ENCODE results near the gene KCTD21. TPM values are rescaled to one million over a fixed set of nuclear protein-coding genes. Genes with fewer than 3 reads are reported as not detected.

KCTD21 gene
- total and polyA plus RNA-seq, 10 of the 15 experiments (the other 5 are each of a cell fraction or from before 2014, with no cell fraction given) = 0.63 to 5.4 (median 3.6) TPM

DNA sequence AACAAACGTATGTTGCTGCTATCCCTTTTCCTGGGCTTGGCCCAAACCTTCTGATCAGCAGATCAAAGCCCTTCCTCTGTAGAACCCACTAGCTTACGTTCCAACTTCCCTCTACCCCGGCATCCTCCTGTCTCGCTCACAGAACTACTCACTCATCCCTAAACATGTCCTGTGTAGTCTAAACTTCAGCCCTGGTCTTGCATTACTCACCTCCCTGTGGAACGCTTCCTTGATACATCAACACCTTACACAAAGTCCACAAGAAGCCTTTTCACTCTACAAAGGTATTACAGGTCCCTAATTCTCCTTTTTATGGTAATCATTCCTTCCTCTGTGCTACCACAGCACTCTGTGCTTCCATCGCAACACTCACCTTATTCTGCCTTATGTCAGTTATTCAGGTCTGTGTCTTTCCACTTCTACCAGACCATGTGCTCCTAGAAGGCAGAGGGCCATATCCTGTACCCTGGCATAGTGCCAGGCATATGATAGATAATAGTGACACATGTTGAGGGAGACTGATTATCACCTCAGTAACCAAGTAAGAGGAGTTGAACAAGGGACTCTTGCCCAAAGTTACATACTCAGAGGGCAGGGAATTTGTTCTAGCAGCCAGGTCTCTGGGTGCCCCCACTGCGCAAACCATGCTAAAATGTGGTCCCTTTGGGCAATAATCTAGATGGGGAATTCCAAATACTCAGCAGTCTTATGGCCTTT is 41.9 kb upstream of the KCTD21 start:
- no peak for TF ChIP-seq BMI1 (IDR thresholded peaks at IDR 0.05; ENCODE audit: borderline replicate concordance)
- TF ChIP-seq, protein P1, sequence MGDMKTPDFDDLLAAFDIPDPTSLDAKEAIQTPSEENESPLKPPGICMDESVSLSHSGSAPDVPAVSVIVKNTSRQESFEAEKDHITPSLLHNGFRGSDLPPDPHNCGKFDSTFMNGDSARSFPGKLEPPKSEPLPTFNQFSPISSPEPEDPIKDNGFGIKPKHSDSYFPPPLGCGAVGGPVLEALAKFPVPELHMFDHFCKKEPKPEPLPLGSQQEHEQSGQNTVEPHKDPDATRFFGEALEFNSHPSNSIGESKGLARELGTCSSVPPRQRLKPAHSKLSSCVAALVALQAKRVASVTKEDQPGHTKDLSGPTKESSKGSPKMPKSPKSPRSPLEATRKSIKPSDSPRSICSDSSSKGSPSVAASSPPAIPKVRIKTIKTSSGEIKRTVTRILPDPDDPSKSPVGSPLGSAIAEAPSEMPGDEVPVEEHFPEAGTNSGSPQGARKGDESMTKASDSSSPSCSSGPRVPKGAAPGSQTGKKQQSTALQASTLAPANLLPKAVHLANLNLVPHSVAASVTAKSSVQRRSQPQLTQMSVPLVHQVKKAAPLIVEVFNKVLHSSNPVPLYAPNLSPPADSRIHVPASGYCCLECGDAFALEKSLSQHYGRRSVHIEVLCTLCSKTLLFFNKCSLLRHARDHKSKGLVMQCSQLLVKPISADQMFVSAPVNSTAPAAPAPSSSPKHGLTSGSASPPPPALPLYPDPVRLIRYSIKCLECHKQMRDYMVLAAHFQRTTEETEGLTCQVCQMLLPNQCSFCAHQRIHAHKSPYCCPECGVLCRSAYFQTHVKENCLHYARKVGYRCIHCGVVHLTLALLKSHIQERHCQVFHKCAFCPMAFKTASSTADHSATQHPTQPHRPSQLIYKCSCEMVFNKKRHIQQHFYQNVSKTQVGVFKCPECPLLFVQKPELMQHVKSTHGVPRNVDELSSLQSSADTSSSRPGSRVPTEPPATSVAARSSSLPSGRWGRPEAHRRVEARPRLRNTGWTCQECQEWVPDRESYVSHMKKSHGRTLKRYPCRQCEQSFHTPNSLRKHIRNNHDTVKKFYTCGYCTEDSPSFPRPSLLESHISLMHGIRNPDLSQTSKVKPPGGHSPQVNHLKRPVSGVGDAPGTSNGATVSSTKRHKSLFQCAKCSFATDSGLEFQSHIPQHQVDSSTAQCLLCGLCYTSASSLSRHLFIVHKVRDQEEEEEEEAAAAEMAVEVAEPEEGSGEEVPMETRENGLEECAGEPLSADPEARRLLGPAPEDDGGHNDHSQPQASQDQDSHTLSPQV (IDR thresholded peaks at IDR 0.05) = no peak
- TF ChIP-seq, protein P2, sequence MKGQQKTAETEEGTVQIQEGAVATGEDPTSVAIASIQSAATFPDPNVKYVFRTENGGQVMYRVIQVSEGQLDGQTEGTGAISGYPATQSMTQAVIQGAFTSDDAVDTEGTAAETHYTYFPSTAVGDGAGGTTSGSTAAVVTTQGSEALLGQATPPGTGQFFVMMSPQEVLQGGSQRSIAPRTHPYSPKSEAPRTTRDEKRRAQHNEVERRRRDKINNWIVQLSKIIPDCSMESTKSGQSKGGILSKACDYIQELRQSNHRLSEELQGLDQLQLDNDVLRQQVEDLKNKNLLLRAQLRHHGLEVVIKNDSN (IDR thresholded peaks at IDR 0.05; ENCODE audit: borderline replicate concordance, extremely low read length, insufficient read depth, low read depth, low read length) = no peak
- TF ChIP-seq FOS (IDR thresholded peaks at IDR 0.05; ENCODE audit: borderline replicate concordance, extremely low read depth, insufficient read length) = no peak
- TF ChIP-seq SMAD5 (IDR thresholded peaks at IDR 0.05; ENCODE audit: low read depth) = no peak
- no peaks in the 10 kb centered on the region for H4K20me1 ChIP-seq (ENCODE audit: control insufficient read depth, insufficient read depth)
- H3K36me3 ChIP-seq (ENCODE audit: control insufficient read depth in 2 of 2, insufficient read depth in 2 of 2, low read length in 1 of 2) = no peaks in the 10 kb centered on the region
- no TSS peak for BruUV-seq (replicated peaks)
- ChIA-PET CTCF (interaction anchor here (8.1 kb wide), 1 partner anchor 336 kb away, joined by 181 read pairs; no protein-coding TSS in a partner anchor), POLR2A (no interaction called here), SMC1A (ENCODE audit: uncharacterized antibody, unreplicated experiment) (interaction anchor here (1.6 kb wide), 1 partner anchor 334 kb away, joined by 3 read pairs; no protein-coding TSS in a partner anchor), RAD21 (ENCODE audit: unreplicated experiment) (no interaction called here)
- H3K79me2 ChIP-seq (ENCODE audit: control insufficient read depth, insufficient read depth, low read length) = no peaks in the 10 kb centered on the region
- no peak overlapping the region for H3K27ac ChIP-seq (ENCODE audit: control insufficient read depth, insufficient read depth)
- no peaks in the 10 kb centered on the region for H3K27me3 ChIP-seq (replicated peaks in 1 of 2; ENCODE audit: control insufficient read depth in 2 of 2, insufficient read depth in 2 of 2, low read length in 1 of 2)
- no peaks in the 10 kb centered on the region for H3K9me3 ChIP-seq (replicated peaks; ENCODE audit: control insufficient read depth, insufficient read depth, low read length)
- H3K4me2 ChIP-seq (ENCODE audit: control insufficient read depth, insufficient read depth) = no peak overlapping the region
- DNase-seq (ENCODE audit: low read depth, low spot score) = no peak
- peaks cover 21% of the 10 kb centered on the region for H3K4me1 ChIP-seq (ENCODE audit: control insufficient read depth, insufficient read depth, low read length)
- no peak for ATAC-seq
- FAIRE-seq = no peak
- 90% methylated on average over 7 of the region's 7 CpGs for WGBS (ENCODE audit: insufficient coverage, insufficient replicate concordance, low lambda C conversion rate, missing lambda C conversion rate)
- intact Hi-C loops (cut with micrococcal nuclease; ENCODE audit: unreplicated experiment) = no loop called here
- no peak overlapping the region for H3K4me3 ChIP-seq
- in situ Hi-C loops (cut with MboI) = no loop called here
- no peak overlapping the region for H3K9ac ChIP-seq (ENCODE audit: control insufficient read depth, insufficient read depth, low read length)
- no peak overlapping the region for H2AFZ ChIP-seq (ENCODE audit: control insufficient read depth, low read depth, low read length)

Measured in GM12878 (cell line).